Glomerular visceral epithelial cell (primary cell): Measurements from ENCODE around the gene RASA3.

ENCODE experiments used
- DNase-seq: peaks from one replicate; pipeline ENCODE4 v3.0.0-alpha.2; 2016; ENCODE audit errors: extremely low spot score

RASA3 gene

DNA sequence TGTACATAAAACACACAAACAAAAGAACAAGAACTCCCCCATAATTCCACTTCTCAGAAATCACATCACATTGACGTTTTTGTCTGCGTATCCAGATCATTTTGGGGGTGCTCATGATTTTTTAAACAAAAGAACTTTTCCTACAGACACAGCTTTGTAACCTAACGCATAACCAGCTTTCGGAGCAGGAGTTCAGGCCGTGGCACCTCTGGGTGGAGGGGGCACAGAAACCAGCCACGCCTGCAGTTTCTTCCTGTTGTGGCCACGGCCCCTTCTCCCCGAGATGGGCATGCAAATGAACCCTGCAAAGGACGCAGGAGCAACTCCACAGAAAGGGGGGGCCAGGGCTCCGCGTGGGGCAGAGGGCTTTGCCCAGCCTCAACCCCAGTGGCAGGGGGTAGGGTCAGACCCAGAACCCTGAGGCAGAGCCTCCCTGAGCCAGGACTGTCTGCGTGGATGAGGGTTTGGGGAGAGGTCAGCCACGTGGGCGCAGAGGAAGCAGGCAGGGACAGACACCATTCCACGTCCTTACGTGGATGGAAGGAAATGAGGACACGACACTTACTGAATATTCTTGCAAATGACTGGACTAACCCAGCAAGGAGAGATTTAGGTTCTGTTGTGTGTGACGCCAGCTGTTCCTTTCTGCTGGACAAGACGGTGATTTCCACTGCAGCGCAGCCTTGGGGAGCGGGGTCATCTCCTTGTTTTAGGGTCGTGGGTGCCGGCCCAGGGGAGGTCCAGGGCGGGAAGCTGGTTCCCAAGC lies 64.4 kb downstream of the RASA3 start:
- DNase-seq: no peak

DNA sequence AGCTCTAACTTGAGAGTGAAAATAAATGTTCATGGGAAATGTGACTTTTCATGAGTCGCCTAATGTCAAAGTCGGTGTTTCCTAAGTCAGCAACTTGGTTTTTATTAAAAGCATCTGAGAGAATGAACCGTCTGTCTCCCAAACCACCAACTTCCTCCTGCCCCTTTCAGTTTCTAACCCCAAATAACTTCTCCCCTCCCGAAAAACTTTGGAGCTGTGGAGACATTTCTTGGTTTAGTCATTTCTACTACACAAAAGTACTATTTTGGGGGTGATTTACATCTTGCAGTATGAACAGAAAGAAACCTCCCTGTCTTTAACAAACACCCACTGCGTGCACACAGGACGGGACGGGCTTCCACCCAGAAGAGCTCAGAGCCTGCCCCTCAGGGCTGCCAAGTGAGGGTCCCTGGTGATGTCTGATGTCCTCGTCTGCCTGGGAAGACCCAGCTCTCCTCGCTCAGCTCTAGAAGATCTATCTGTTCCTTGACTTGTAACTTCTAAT lies 65.0 kb downstream of the RASA3 start:
- no peak for DNase-seq

DNA sequence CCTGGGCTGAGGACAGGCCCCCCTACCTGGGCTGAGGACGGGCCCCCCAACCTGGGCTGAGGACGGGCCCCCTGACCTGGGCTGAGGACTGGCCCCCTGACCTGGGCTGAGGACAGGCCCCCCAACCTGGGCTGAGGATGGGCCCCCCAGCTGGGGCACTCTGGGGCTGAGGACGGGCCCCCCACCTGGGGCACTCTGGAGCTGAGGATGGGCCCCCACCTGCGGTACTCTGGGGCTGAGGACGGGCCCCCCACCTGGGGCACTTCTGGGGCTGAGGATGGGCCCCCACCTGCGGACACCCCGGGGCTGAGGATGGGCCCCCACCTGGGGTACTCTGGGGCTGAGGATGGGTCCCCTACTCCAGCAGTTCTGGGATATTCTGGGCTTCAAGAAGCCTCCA lies 65.5 kb downstream of the RASA3 start:
- DNase-seq: no peak

DNA sequence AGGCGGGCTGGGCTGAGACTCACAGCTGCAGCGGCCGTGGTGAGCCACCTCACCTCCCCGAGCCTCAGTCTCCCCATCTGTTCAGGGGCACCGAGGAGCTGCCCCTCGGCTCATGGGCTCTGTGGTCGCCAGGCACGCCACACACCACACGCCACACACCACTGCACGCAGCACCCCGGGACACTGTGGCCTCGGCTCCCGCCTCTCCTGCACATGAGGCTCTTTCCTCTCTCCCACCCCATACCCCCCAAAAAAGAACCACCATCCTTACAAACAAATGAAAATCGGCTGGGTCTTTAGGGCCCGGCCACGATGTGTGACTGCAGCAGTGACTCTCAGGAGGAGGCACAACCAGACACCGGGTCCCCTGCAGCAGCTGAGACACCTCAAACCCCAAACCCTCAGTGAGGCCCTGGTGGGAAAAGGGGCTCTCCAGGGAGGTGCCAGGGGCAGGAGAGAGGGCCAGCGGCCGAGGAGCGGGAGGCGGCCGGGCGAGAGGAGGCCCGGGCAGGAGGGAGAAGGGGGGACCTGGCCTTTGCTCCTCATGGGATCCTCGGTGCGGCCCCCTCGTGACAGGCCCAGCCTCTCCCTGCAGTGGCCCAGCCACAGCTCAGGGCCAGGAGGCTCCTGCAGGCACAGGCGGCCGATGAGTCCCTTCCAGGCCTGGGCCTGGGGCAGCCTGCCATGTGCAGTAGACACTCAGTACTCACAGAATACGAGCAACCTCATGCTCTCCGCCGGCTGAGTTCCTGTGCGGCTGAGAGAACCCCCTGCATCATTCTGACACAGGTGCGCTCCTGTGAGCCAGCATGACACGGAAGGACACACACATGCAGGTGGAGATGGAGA lies 66.3 kb downstream of the RASA3 start:
- no peak for DNase-seq

DNA sequence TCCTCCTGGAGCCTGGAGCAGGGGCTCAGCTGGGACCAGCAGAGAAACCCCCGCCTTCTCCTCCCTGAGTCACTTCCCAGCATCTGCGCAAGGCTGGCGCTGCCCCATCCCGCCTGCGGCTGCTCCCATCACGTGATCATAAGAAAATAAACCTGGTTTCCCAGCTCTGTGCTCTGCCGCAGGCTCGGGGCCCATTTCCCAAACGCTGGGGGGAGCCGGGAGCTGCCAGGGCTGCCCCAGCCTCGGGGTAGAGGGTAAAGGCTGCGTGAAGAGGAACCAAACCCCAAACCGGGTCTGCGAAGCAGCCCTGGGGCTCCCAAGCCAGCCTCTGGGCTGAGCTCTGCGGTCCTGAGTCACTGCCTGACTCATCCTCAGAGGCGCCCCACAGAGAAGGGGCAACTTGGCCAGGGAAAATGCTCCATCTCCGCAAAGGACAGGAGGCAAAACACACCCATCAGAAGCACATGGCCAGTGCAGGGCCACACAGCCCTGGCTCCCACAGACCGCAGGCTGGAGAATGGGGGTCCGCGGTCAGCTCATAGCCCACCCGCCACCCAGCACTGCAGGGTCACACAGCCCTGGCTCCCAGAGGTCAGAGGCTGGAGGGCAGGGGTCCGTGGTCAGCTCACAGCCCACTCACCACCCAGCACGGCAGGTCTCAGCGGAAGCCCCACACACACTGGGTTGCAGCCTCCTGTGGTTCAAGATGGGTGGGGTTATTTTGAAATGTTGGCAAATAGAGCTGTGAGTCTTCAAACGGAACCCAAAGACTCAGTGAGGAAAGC lies 67.1 kb downstream of the RASA3 start:
- DNase-seq: peak; percentile 97

DNA sequence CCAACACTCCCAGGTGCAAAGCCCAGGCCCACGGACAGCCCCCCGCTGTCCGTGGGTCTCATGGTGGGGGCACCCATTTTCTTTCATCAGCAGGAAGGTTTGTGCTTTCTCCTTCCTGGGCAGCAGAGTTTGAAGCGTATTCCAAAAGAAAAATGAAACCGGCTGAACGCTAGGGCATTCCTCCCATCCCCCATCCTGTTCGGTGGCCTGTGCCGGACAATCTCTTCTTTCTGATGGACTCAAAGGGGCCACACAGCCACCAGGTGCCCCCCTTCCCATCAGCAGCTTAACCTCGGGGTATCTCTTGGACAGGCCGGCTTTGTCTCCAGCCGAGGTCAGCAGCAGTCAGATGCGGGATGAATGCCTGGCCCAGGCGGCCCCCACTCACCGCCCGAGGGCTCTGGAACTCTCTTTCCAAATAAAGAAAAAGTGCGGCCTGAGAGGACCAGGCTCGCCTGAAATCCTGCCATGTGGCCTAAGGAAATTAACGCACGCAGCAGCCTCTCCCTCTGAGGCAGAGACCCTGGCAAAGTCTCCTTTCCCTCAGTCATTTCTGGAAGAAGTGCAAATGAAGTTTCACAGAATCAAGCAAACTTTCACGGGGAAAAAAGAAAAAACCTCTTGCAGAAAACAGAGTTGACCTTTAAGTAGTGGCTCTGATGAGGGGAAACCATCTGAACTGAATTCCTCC lies 67.8 kb downstream of the RASA3 start:
- DNase-seq: peak; percentile 30

DNA sequence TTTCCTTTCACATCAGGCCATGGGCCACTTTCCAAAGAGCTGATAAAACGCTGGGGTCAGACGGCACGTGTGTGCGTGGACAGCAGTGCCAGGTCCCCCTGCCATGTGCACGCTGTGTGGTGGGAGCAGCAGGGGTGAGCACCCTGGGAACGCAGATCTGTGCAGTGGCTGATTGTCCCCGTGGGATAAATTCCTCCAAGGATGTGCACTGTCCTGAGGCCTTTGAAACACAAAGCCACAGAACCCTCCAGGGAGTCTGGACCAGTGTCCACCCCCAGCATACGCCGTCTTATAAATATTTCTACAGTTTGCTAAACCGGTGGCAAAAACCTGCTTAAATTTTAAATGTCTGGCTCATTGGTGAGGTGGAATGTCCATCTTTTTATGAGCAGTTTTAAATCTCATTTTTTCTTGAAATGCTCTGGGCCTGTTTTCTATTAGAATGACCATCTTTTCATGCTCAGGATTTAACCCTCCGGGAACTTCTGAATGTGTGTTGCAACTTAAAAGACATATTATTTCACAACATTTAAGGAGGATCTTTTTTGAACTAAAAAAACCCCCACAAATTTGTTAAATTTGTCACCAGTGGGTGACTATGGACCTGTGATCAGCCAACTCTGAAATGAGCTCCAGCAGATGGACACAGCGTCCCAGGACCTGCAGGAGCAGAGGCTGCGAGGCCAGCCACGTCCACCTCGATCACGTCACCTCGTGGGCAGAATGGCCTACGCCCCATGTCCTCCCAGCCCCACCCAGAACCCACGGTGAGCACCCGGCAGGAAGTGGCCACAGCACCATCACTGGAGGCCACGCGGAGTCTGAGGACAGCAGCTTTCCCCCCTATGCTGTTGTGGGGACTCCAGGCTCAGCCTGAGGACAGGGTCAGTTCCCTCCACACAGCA lies 68.6 kb downstream of the RASA3 start:
- peak; percentile 70 for DNase-seq

DNA sequence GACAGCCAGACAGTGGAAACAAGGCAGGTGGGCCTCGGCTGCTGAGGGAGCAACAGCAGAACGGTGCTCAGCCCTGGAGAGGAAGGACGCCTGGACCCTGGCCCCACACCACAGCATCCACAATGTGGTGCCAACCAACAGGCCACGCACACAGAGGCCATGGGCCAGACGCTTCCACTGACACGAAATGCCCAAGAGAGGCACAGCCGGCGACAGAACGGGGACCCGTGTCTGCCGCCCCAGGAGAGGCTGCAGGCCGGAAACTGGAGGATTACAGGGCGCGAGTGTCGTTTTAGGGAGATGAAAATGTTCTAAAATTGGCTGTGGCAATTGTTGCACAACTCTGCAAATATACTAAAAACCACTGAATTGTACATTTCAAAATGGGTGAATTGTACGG lies 69.7 kb downstream of the RASA3 start:
- no peak for DNase-seq

DNA sequence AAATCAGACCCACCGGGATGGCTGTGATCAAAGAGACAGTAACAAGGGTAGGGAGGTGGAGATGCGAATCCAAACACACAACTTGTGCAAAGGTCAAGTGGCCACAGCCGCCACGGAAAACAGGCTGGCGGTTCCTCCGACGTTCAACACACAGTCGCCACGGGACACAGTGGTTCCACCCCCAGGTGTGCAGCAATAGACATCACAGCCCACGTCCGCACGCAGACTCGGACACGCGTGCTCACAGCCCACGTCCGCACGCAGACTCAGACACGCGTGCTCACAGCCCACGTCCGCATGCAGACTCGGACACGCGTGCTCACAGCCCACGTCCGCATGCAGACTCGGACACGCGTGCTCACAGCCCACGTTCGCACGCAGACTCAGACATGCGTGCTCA lies 70.1 kb downstream of the RASA3 start:
- no peak for DNase-seq

DNA sequence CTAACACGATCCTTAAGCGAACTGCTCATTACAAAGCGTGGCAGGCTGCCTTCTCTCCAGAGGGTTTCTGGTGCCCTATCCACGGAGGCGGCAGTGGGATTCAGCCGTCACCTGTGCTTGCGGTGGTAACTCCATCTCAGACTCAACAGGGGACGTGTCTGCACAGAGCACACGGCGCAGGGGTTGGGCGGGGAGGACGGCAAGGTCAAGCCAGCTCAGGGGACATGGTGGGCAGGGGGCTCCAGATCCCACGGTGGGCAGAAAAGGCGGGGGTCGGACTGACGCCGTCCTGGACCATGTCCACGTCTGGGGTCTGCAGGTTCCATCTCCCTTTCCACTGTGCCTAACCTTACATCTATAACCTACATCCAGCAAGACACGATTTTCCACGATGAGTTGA lies 70.7 kb downstream of the RASA3 start:
- no peak for DNase-seq

DNA sequence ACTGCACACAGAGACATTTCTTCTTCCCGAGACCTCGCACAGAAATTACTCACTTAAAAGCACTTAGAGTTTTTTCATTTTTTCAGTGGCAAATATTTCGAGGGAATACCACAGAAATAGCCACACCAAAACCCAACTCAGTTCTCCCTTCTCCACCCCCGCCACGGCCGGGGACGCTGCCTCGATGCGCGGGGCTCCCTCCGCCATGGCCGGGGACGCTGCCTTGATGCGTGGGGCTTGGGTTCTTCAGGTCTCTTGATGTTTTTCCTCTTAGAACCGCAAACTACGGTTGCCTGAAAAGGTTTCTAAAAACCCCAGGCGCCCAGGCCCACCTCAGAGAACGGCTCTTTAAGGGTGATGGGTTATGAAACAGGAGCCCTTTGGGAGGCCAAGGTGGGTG lies 71.4 kb downstream of the RASA3 start:
- no peak for DNase-seq

DNA sequence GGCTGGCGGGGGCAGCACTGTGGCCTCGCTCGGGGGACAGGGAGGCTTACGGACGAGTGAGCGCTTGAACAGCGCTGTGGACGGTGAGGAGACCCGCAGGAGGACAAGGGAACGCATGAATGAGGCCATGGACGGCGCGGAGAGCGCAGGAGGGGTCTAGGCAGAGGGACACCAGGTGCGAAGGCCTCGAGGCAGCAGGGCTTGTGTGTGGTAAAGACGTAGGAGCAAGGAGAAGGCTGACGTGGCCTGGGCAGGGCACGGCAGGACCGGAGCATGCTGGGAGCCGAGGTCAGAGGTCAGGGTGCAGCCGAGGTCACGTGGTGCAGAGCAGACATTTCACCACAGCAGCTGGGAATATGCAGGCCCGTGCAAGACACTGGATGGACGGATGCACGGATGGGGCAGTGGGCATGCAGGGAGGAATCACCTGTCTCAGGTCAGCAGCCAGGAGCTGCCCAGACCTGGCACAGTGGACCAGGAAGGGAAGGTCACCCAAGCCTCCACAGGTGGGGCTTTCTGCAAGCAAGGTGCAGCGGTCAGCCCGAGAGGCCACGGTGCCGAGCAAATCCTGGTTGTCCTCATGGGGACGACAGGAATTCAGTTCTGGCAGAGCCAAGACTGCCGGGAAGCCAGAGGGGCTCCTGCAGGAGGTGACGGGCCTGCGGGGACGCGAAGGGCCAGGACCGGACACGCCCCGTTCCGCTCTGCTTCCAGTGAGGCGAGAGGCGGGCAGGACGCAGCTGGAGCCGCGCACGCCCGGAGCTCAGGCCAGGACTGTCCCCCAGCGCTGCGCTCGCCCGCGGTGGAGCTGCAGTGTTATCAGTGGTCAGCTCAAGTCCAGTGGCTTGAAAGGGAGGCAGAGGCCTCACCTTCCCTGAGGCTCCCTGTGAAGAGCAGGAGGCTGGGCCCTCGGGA lies 72.2 kb downstream of the RASA3 start:
- DNase-seq: no peak

DNA sequence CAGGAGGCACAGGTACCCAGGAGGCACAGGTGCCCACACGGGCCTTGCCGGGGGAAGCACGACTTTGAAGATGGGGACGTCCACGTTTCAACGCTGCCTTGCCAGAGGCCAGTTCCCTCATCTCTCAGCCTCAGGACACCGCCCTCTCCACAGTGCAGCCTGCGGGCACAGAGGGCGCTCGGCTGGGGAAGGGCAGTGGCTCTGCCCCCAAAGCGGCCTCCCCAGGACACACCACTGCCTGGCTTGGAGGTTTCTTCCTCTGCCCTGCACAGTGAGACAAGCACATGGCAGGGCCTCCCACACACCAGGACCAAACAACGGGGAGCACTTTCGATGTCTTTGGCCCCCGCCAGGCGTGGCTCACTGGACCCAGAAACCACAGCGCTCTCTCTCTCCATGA lies 73.0 kb downstream of the RASA3 start:
- no peak for DNase-seq

DNA sequence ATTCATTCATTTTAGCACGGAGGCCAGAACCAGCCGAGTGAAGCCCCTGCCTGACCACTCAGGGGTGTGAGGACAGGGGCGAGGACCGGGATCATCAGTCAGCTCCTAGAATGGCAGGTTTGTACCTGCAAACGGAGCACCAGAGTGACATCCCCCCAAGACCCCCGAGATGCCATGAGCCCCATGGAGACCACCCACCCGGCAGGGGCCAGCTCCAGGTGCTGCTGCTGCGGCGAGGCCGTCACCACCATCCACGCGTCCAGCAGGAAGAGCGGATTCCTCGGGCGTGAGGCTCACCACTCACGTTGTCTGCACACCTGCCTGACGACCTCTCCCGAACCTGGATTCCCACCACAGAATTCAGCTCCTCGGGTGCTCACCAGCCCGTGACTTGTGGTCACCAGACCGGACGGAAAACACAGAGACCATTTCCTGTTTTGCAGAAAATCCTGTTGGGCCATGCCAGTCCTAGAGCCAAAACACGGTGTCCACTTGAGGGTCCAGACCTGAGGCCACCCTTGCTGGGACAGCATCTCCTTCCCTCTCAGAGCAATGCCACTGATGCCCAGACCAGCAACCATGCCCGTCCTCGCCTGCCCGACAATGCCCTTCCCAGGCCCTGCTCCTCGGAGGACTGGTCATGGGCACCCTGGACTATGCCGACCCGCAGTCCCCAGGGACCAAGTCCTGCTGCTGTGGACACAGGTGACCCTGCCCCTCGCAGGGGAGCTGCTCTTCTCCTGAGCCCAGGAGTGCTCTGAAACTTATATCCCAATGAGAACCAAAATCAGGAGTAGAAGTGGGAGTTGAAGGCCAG lies 74.2 kb downstream of the RASA3 start:
- DNase-seq: peak; percentile 70

DNA sequence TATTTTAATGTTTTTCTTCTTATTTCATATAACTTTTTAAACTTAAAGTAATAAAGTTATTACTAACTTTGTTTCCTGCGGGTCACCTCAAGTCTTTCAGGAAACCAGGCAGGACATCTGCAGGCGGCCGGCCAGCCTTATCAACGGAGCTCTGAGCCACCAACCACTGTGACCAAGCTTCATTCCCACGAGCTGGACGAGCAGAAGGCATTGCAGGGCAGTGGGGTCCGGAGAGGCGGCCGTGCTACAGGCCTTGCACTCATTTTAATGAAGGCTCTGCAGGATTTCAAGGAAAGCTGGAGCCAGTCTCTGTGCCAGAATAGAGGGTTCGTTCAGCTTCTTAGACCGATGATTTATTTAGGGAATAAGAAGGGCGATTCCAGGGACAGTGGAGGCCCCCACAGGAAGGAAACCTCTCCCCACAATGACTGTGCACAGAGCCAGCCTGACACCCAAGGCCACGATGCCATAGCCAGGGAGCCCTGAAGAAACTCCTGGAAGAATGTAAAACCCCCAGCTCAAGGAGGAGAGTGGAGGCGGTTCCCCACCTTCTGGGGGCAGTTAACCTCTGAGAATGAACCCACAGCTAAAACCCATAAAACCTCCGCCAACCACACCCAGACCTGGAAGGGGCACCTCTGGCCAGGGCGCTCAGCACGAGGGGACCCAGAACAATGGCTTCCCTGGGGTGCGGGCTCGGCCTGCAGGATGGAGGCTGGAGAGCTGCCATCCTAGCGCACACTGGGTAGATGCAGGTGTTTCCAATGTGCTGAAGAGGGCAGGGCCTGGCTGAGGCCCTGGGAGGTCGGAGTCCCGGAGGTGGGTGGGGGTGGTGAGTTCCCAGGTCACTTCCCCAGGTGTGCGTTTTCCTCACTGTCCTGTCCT lies 75.0 kb downstream of the RASA3 start:
- DNase-seq: no peak

DNA sequence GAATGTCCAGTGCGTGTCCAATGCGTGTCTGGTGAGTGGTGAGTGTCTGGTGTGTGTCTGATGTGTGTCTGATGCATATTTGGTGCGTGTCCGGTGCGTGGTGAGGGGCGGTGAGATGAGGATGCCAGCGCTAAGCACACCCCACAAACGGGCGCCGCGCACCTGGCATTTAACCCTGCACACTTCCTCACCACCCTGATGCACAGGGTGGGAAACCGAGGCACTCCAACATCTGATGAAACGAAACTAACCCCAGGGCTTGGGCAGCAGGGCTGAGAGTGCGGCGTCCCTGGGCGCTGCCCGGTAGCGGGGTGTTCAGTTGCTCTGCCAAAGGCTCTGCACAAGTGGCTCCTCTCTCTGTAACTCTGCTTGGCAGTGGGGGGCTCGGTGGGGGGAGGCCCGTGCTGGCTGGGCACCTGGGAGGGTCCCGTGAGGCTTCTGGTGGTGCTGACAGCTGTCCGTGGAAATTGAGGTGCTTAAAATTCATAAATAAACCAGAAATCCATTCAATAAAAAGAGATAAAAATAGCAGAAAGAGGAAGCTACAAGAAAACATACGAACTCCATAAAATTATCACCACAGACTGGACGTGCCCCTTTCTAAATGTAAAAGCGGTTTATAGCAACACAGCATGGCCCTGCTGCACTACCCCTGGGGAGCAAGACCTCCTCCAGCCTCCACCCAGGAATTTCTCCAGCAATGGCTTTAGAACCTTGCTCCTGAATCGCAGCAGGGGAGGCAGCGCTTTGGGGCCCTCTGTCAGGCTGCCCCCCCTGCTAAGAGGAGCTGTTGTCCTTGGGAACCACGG lies 76.0 kb downstream of the RASA3 start:
- no peak for DNase-seq

DNA sequence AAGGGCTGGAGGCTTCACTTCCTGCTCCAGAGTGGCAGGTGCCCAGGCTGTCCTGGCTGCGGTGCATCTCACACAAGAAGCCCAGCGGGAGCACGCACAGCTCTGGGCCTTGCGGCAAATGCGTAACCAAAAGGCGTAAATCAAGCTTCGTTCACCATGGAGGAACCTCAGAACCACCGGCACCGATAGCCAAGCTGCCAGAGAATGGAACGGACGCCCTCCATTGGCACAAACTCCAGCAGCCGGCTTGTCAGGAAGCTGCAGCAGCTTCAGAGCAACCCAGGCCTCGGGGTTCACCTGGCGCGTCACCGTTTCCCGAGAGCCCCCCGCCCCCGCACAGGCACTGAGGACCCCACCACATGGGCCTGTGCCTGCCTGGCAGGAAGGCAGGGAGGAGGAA lies 76.7 kb downstream of the RASA3 start:
- DNase-seq: no peak
